ENCODE measurements around the gene RAMACL.
A peak's percentile ranks its signal among the peaks of the same experiment; 100 is the strongest.
"Not testable (repeated sequence)": the region's sequence is repeated elsewhere in the genome, so short reads cannot be mapped to it uniquely, and the experiment has no call there.

Gene RAMACL

DNA sequence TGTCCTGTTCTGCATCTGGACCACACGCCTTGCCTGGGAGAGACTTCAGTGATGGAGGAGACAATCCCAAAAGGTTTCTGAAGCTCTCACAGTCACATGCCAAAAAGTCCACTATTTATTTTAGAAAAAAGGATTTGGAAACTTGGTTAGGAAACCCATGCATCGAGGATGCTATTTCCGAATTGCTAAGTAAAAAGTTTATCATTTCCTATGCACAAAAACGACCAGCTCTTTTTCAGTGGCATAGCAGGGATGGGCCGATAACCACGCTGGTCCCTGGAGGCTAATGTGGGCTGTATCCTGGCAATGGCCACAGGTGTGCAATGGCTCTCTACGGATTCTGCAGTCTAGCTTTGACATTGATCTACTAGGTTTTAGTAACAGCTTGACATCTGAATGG lies 33.9 kb downstream of the RAMACL start:
- no peak for DNase-seq

DNA sequence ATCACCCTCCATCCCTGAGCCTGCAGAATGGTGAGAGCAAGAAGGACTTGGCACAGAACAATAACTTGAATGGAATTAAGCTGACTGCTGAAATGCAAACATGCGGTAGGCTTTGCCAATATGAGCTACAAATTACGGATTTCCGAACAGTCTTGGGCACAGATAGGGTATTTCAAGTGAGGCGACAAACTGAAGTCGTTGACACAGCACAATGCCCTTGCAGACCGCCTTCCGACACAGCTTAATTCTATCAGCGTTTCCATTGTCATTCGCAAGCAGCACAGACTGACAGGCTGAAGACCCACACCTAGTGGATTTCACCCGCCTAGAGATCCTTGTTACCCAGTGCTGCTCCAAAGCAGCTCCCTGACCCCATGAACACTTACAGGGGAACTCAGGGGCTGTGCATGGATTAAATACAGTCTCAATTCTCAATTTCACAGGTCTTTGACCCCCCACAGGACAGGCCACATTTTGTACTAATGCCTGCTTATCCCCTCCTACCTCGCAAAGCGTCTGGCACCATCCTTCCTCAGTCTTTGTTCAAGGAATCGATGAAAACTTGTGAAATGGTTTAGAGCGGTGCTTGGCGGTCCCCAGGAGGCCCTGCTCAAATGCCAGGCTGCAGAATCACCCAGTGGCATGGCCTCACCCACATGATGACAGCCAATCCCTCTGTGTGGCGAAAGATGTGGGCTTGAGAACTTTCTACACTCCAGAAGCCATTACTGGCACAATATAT lies 34.6 kb downstream of the RAMACL start:
- DNase-seq, result no peak

DNA sequence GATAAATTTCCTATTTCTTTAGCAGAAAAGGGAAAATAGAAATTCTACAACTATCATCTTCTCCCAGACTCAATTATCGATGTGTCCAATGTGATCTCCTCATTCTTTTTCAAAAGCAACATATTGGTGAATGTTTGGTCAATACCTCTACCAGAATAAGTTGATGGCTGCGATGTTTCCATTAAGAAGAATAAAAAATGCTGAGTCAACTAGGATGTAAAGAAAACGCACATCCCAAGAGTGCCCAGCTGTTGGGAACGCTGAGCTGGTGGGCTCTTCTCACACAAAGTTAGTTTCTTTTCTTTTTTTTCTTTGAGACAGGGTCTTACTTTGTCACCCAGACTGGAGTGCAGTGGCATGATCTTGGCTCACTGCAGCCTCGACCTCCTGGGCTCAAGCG lies 39.8 kb downstream of the RAMACL start:
- no peak for DNase-seq

DNA sequence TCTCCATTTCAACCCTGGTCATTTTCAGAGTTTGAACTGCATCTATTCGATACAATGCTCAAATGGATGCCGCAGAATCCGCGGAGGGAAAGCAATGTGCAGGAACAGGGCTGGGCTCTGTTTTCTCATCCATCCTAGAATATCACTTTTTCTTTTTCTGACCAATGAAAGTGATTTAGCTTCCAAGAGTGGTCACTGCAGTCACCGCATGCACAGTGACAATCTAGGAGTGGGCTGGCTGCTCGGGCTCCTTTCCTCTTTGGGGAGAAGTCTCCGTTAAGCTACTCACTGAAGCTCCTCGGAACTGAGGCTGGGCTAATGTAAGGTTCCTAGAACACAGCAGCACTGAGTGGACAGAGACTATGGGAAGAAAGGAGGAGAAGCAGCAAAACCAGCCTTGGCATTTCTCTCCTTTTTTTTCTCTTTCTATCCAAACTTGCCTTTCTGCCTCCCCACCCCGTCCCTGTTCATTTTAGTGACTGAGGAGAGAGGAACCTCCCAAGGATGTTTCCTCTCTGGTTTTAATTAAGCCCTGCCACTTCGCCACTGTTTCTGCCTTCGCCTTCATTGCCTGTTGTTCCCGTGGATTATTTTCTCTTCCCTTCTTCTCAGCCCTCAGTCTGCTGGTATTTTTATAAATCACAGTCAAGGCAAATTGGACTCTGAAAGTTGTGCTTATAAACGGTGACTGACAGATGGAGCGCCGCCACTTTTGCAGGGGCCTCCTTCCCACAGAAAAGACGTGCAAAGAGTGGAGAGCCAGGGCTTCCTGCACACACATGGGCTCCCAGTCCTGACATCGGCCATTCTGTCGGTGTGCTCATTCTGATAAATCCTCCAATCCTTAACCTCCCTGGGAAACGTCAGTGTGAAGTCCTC lies 41.1 kb downstream of the RAMACL start:
- DNase-seq, result no peak

DNA sequence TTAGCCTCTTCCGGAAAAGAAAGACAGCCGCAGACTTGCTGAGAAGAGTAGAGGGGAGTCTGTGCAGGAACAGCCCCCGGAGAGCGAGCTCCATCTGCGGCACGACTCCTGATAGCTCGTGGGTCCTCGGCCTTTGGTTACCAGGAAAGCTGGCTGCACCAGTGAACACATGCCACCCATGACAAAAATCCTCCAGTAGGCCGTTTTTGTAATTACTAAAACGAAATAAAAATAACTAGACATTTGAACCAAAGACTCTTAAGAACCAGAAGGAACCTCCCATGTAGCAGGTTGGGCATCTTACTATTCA lies 42.2 kb downstream of the RAMACL start:
- DNase-seq, result no peak

DNA sequence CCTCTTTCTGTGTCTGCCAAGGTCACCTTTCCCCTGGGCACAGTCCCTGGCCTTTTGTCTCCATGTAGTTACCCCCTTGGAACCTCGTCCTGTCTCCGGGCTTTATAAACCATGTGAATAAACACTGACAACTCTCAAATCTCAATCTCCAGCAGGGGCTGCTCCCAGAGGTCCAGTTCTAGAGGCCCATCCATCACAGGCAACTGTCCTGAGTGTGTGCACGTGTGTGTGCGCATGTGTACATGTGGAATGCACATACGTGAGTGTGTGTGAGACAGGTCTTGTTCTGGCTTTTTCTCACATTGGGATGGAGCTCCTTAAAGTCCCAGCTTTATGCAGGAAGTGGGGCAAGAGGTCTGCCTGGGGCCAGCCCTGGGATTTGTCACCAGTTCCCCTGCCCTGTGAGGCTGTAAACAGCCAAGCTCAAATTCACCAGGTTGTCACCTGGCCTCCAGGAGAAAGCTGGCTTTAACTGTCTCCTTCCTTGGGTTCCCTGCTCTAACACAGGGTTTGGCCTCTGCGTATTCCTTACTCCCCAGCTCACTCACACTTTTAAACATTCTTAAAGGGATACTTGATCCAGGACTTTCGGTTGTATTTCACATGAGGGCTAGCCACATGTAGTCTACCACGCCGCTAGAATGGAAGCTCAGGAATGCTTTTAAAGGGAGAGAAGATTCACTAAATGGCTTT lies 42.7 kb downstream of the RAMACL start:
- DNase-seq, result no peak

DNA sequence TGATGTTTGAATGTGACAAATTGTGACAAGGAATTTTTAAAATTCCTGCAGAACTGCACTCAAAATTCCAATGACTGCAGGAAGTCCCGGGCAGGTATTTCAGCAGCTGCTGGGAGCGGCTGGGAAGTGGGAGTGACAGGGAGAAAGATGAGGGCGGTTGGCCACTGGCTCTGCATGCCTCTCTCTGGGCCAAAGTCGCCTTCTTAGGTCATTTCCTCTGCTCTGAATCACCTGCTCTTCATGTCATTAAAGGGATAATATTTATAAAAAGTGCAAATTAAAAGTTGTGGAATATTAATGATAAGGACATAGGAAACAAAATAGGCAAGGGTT lies 43.9 kb downstream of the RAMACL start:
- DNase-seq, result no peak

DNA sequence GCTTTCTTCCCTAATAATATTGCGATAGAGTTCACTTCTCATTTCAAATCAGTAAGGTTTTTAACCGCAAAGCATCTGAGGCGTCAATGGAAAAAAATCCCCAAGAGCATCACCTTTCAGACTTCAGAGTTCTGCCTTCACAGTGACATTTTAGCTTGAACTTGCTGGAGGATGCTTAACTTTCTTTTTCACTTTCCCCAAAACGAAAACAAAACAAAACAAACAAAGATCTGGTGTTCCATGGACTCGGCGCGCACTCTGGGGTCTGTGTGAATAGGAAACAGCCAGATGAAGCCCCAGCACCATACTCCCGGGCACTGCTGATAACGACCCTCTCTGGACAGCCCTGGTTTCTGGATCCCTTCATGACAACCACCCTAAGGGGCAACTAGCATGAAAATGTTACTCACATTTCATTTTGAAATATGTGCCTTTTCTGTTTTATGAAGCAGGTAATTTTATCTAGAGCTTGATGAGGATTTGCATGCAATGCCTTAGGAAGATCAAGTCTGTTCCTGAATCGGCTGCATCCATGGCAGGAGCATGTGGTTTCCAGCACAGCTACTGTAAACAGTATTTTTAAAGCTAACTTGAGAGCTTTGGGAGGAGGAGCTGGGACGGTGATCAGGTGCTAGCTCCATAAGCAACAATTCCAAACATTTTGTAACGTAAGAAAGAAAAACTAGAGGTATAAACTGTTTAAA lies 44.5 kb downstream of the RAMACL start:
- DNase-seq, result no peak

DNA sequence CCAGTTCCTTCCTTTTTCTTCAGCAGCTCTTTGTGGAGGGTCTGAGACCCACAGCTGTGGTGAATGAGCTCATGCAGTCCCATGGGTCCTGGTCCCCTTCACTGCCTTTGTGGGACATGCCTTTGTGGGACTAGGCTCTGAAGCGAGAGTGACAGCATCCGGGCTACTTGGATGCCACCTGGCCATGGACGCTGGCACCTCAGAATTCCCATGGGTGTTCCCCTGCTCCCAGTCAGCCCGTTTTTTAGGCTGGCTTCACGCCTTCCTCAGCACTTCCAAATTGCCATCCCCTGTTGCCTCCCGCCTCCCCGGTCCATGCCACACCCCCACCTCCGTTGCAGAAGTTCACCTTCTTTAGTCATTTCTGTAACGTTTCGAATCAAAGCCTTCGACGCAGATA lies 45.1 kb downstream of the RAMACL start:
- DNase-seq, result peak; percentile 7

DNA sequence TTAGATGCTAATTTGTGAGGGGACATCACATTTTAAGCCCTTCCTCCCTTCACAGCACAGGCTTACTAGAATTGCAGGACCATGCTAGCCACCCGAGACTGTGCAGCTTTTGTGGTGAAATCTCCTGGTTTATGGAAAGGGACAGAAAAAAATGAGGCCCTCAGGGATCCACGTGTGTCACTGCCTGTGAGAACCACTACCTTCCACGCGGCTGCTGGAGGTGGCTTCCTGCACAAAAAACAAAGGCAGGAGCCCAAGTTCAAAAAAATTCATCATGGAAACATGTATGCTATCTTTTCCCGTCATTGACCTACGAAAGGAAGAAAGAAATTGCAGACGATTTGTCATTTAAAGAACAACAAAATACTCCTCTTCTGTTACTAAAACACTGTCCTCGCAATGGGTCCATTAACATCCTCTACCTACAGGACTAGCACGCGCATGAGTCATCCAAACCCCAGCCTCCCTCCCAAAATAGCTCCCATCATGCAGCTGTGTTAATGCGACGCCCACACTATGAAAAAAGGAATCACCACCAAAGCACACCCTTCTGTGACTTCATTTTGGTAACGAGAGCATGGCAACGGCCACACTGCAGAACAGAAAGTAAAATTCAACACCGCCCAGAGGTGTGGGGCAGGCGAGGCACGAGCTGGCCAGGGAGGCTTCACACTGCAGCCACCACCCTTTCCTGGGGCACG lies 45.7 kb downstream of the RAMACL start:
- peak; percentile 41 for DNase-seq

DNA sequence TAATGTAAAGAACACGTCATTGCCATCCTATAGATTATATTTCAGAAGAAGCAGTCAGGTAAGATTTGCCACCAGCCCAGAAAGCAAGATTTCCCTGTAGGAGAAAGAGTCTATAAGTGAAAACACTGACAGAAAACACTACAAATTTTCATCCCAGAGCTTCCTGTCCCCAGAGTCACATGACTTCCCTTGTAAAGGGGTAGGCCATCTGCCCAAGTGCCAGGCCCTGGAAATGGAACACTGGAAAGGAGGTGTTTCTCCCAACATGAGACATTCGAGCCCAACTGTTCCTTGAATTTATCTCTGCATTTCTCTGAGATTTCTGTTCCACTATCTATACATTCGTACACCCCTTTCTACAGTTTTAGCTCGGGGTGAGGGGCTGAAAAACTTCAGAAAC lies 46.9 kb downstream of the RAMACL start:
- DNase-seq, result no peak

DNA sequence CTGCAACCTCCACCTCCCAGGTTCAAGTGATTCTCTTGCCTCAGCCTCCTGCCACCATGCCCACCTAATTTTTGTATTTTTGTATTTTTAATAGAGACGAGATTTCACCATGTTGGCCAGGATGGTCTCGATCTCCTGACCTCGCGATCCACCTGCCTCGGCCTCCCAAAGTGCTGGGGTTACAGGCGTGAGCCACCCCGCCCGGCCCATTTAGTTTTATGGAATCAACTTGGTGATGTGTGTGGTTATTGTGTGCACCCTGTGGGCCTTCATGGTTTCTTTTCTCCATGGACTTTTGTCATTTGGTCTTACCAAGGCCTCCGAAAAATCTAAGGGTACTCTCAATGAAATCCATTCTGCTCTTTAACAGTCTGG lies 47.5 kb downstream of the RAMACL start:
- DNase-seq, result not testable (repeated sequence)

DNA sequence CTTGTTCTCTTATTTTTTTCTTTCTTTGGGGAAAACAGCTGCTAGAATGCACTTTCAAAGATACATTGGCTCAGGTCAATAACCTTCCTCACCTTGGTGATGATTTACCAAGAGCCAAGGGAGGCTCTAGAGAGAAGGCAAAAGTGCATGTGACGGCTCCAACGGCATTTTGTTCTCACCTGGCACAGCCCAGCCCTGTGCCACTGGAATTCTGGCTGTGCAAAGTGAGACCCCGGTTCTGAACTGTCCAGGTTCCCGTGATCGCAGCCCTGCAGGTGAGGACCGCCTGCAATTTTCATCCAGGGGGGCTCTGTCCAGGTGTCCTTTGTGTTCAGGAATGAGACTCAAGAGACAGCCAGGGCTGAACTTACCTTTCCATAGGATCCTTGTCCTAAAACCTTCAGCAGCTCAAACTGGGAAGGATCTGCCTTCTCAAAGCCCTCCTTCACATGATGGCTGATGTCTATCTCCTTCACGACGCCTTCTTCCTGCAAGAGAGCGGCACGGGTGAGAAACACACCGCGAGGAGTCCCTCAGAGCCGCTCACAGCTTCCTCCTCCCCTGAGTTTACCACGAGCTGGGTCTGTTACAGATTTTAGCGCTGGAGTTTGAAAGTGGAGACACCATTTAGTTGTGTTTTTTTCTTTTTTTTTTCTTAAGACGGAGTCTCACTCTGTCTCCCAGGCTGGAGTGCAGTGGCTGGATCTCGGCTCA lies 48.0 kb downstream of the RAMACL start:
- DNase-seq, result no peak

DNA sequence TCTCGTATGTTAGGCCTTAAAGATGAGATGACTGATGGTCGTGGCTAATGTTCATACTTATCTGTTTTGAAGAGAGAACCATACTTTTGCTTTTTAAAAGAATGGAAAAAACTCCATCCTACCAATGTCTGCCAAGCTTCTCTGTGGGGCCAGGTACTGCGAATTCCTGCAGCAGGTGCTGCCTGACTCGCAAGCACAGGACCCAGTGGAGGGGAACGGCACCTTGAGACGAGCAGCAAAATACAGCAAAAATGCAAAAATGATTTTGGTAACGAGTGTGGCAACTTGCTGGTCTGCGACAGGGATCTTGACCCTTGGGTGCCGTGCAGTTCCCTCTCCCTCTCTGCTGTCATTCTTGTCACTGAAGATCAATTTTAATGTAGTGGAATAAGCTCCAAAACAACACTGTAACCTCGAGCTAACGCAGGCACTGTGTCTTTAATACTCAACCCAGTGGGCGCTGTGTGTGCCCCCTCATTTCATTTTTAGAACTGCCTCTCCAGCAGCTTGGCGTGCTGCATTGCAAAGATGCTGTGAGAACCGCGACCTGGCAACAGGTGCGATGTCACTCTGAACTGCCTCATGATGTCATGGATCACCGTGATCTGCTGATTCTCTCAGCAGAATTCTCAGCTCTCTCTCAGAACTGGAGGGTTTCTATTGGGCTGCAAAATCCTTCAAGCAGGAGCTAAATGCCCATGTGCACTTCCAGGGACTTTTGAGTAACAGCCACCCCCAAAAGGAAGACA lies 51.6 kb downstream of the RAMACL start:
- DNase-seq, result no peak

DNA sequence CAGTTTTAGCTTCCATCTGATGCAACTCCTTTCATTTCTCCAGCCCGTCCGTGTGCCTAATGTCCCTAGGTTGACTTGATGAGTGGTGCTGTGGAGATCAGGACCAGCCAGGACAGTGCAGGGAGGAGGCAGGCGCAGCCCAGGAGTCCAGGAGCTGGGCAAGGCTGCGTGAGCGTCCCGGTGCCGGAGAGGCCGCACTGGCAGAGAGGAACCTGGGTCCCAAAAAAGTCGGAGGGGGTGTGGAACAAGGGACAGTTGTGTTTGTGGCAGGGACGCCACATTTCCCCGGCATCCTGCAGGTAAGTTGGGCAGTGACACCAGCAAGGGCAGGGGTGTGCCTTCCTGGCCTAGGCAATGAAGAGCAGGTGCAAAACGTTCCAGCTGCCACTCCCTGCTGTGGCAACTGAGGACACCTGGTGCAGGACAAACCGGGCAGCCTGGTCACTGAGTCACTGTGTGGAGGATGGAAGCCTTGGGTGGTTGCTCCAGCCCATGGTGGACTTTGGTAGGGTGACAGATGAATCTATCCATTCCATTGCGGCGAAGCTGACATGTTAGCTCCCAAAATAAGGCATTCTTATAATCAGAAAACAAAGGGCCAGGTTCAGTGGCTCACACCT lies 53.2 kb downstream of the RAMACL start:
- DNase-seq, result no peak
